GM12875 (cell line): ENCODE measurements around the gene WNK1.

Experiments
- H3K4me3 ChIP-seq: one replicate; pipeline ENCODE4 v1.5.1; 2011; ENCODE audit warnings: low read depth, low read length, control low read depth
- CTCF ChIP-seq: IDR thresholded peaks from 2 replicates; pipeline ENCODE4 v1.5.1; 2011; ENCODE audit warnings: low read depth, mild to moderate bottlenecking, control low read depth, inconsistent platforms, low read length, moderate library complexity, borderline replicate concordance; ENCODE audit not compliant: insufficient read depth

Gene WNK1

GRCh38 chr12:913919-914698 is 161.7 kb downstream of the WNK1 start:
- no peak for TF ChIP-seq CTCF
- H3K4me3 ChIP-seq: no peak overlapping the region

GRCh38 chr12:915090-915489 is 162.7 kb downstream of the WNK1 start:
- TF ChIP-seq CTCF: no peak

GRCh38 chr12:916240-916639 is 163.9 kb downstream of the WNK1 start:
- H3K4me3 ChIP-seq: no peak overlapping the region
- no peak for TF ChIP-seq CTCF

More at GRCh38 chr12:915090-915489, 162.7 kb downstream of the WNK1 start:
- no peak overlapping the region for H3K4me3 ChIP-seq

- TF ChIP-seq CTCF: no peak
- H3K4me3 ChIP-seq: no peak overlapping the region
Observed at GRCh38 chr12:916712-917445, 164.5 kb downstream of the WNK1 start.

GRCh38 chr12:920676-921075 is 168.3 kb downstream of the WNK1 start:
- no peak overlapping the region for H3K4me3 ChIP-seq
- TF ChIP-seq CTCF: no peak

GRCh38 chr12:922285-922684 is 169.9 kb downstream of the WNK1 start:
- H3K4me3 ChIP-seq: no peak overlapping the region
- no peak for TF ChIP-seq CTCF

- no peak for TF ChIP-seq CTCF
- no peak overlapping the region for H3K4me3 ChIP-seq
Observed at GRCh38 chr12:926641-927040, 174.3 kb downstream of the WNK1 start.
